HCT116 (cell line): ENCODE results near the gene CPD.

ENCODE experiments used
- CBX3 ChIP-seq: IDR thresholded peaks from 2 replicates; pipeline ENCODE4 v1.6.1; 2012; ENCODE audit warnings: low read depth
- CEBPB ChIP-seq: IDR thresholded peaks from 2 replicates; pipeline ENCODE4 v1.6.1; 2012; ENCODE audit warnings: low read depth
- CTCF ChIP-seq, 3 experiments: fragments of 200-600 bp in 1 of 3; sonication (generic) in 1 of 3; IDR thresholded peaks in 2 of 3; conservative IDR thresholded peaks in 1 of 3; 2 replicates each; pipeline ENCODE4 v1.5.1; 2012 to 2017; ENCODE audit warnings: low read depth in 2 of 3, low read length in 2 of 3, antibody characterized with exemption in 1 of 3, borderline replicate concordance in 1 of 3, control low read depth in 1 of 3, mild to moderate bottlenecking in 1 of 3, mixed read lengths in 1 of 3, mixed run types in 1 of 3, moderate library complexity in 1 of 3; ENCODE audit not compliant: insufficient read depth in 1 of 3
- EGR1 ChIP-seq: IDR thresholded peaks from 2 replicates; pipeline ENCODE4 v1.6.1; 2012; ENCODE audit warnings: low read depth
- EZH2 ChIP-seq: fragments of 200-600 bp; sonication (generic); IDR thresholded peaks from 2 replicates; pipeline ENCODE4 v1.6.1; 2017; ENCODE audit warnings: antibody characterized with exemption, mixed run types
- POLR2A ChIP-seq: IDR thresholded peaks from 2 replicates; pipeline ENCODE4 v1.7.0; 2011; ENCODE audit warnings: borderline replicate concordance; ENCODE audit not compliant: insufficient read depth, insufficient read length; ENCODE audit errors: extremely low read depth
- POLR2AphosphoS5 ChIP-seq: IDR thresholded peaks from 2 replicates; pipeline ENCODE4 v1.6.1; 2011; ENCODE audit warnings: mild to moderate bottlenecking, low read depth, low read length, moderate library complexity
- RAD21 ChIP-seq: IDR thresholded peaks from 2 replicates; pipeline ENCODE4 v1.6.1; 2012; ENCODE audit warnings: low read depth, mild to moderate bottlenecking
- SIN3A ChIP-seq: IDR thresholded peaks from 2 replicates; pipeline ENCODE4 v1.6.1; 2012; ENCODE audit warnings: low read depth
- SRF ChIP-seq: IDR thresholded peaks from 2 replicates; pipeline ENCODE4 v1.6.1; 2012; ENCODE audit warnings: low read depth
- YY1 ChIP-seq: IDR thresholded peaks from 2 replicates; pipeline ENCODE4 v1.6.1; 2011; ENCODE audit warnings: low read length, low read depth, moderate library complexity, mild to moderate bottlenecking; ENCODE audit not compliant: insufficient replicate concordance; ENCODE audit errors: extremely low read depth
- ZNF274 ChIP-seq: fragments of 200-500 bp; sonication (Bioruptor generic); IDR thresholded peaks from 2 replicates; pipeline ENCODE4 v1.6.1; 2014; ENCODE audit warnings: mild to moderate bottlenecking, low read depth, low read length, inconsistent platforms
- TF ChIP-seq, protein P1 (sequence below): IDR thresholded peaks from 2 replicates; pipeline ENCODE4 v1.6.1; 2012; ENCODE audit warnings: low read depth

GRCh38 chr17:30360086-30360808, 18.5 kb upstream of the CPD start:
- TF ChIP-seq ZNF274 (no peak), RAD21 (no peak), CTCF (IDR thresholded peaks at IDR 0.05 in 2 of 3, conservative IDR thresholded peaks at IDR 0.05 in 1 of 3; ENCODE audit: borderline replicate concordance in 1 of 3, insufficient read depth in 1 of 3, low read depth in 2 of 3, low read length in 2 of 3) (no peak), EZH2 (no peak), EGR1 (no peak), CEBPB (no peak), SIN3A (no peak), POLR2AphosphoS5 (no peak), SRF (no peak), CBX3 (no peak), POLR2A (no peak), YY1 (no peak)
- TF ChIP-seq, protein P1, sequence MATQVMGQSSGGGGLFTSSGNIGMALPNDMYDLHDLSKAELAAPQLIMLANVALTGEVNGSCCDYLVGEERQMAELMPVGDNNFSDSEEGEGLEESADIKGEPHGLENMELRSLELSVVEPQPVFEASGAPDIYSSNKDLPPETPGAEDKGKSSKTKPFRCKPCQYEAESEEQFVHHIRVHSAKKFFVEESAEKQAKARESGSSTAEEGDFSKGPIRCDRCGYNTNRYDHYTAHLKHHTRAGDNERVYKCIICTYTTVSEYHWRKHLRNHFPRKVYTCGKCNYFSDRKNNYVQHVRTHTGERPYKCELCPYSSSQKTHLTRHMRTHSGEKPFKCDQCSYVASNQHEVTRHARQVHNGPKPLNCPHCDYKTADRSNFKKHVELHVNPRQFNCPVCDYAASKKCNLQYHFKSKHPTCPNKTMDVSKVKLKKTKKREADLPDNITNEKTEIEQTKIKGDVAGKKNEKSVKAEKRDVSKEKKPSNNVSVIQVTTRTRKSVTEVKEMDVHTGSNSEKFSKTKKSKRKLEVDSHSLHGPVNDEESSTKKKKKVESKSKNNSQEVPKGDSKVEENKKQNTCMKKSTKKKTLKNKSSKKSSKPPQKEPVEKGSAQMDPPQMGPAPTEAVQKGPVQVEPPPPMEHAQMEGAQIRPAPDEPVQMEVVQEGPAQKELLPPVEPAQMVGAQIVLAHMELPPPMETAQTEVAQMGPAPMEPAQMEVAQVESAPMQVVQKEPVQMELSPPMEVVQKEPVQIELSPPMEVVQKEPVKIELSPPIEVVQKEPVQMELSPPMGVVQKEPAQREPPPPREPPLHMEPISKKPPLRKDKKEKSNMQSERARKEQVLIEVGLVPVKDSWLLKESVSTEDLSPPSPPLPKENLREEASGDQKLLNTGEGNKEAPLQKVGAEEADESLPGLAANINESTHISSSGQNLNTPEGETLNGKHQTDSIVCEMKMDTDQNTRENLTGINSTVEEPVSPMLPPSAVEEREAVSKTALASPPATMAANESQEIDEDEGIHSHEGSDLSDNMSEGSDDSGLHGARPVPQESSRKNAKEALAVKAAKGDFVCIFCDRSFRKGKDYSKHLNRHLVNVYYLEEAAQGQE, result no peak
